ENCODE results near the gene CLC.

CLC gene

DNA sequence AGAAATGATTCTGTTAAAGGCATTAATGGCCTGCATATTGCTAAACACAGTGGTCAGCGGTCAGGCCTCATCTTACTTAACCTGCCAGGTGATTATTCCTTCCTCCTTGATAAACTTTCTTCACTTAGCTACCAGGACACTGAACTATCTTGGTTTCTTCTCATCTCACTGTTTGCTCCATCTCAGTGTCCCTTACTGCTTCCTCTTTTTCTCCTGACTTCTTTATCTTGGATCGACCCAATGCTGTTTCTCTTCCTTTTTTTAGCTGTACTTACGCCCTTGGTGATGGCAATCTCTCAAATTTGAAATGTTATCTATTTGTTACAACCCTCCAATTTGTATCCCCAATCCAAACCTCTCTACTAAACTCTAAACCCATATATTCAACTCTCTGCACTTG lies 7.8 kb upstream of the CLC start:
- H3K36me3 ChIP-seq (ENCODE audit: insufficient read depth, insufficient read length, low read length): no peaks in the 10 kb centered on the region
- H3K27me3 ChIP-seq (ENCODE audit: insufficient read depth, insufficient read length): no peaks in the 10 kb centered on the region

DNA sequence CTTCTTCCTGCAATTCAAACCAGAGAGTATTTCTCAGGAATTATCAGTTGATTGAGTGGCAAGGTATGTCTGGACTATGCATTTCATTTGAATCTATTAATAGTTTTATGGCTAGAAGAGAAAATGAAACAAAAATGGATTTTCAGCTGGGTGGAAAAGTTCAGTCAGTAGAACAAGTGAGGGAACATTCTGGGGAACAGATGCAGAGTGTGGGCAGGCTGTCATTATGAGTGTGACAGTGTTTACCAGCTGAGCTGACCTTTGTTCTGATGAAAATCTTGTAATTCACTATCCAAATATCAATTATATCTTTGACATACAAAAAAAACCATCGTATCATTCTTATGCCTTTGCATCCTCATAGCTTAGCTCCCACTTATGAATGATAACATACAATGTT lies 2.6 kb upstream of the CLC start:
- Histone ChIP-seq H3K36me3 (ENCODE audit: insufficient read depth, insufficient read length, low read length) (no peaks in the 10 kb centered on the region), H3K9ac (ENCODE audit: insufficient read length, low read depth) (no peak overlapping the region), H3K27me3 (ENCODE audit: insufficient read depth, insufficient read length) (no peaks in the 10 kb centered on the region), H3K4me3 (ENCODE audit: insufficient read length, low read depth) (no peak overlapping the region), H3K9me3 (ENCODE audit: insufficient read depth, low read length) (no peaks in the 10 kb centered on the region), H3K4me1 (ENCODE audit: insufficient read depth, insufficient read length) (no peaks in the 10 kb centered on the region)
- TF ChIP-seq ZNF274 (IDR thresholded peaks at IDR 0.05; ENCODE audit: low read depth, low read length) (no peak), SUZ12 (IDR thresholded peaks at IDR 0.05; ENCODE audit: extremely low read depth, insufficient read depth, insufficient read length) (no peak), YY1 (IDR thresholded peaks at IDR 0.05; ENCODE audit: insufficient read depth, insufficient read length) (no peak)
- DNase-seq (ENCODE audit: low read depth, low spot score): no peak

More for the DNA sequence above, 7.8 kb upstream of the CLC start:
- no peak overlapping the region for H3K9ac ChIP-seq (ENCODE audit: insufficient read length, low read depth)
- no peaks in the 10 kb centered on the region for H3K4me1 ChIP-seq (ENCODE audit: insufficient read depth, insufficient read length)
- no peak for DNase-seq (ENCODE audit: low read depth, low spot score)
- H3K9me3 ChIP-seq (ENCODE audit: insufficient read depth, low read length): no peaks in the 10 kb centered on the region
- TF ChIP-seq SUZ12 (IDR thresholded peaks at IDR 0.05; ENCODE audit: extremely low read depth, insufficient read depth, insufficient read length) (no peak), ZNF274 (IDR thresholded peaks at IDR 0.05; ENCODE audit: low read depth, low read length) (no peak), YY1 (IDR thresholded peaks at IDR 0.05; ENCODE audit: insufficient read depth, insufficient read length) (no peak)
- no peak overlapping the region for H3K4me3 ChIP-seq (ENCODE audit: insufficient read length, low read depth)

DNA sequence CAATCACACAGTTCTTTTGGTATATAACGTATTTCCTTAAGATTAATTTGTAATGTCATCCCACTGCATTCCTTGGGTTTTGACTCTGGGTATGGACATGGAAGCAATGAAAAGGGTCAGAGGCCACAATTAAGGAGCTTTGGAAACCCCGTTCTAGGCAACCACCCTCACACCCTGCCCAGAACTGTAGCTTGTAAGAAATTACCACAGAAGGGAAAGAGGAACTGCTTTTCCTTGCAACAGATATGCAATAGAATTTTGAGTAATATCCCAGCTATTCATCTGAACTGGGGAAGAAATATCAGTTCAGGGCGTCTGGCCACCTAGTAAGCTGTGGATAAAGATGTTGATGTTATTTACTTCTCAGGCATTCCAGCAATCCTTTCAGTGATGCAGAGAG lies 985 bp upstream of the CLC start:
- Histone ChIP-seq H3K4me1 (ENCODE audit: insufficient read depth, insufficient read length) (no peaks in the 10 kb centered on the region), H3K9ac (ENCODE audit: insufficient read length, low read depth) (no peak overlapping the region), H3K36me3 (ENCODE audit: insufficient read depth, insufficient read length, low read length) (no peaks in the 10 kb centered on the region), H3K9me3 (ENCODE audit: insufficient read depth, low read length) (no peaks in the 10 kb centered on the region), H3K27me3 (ENCODE audit: insufficient read depth, insufficient read length) (no peaks in the 10 kb centered on the region), H3K4me3 (ENCODE audit: insufficient read length, low read depth) (no peak overlapping the region)
- TF ChIP-seq SUZ12 (IDR thresholded peaks at IDR 0.05; ENCODE audit: extremely low read depth, insufficient read depth, insufficient read length) (no peak), ZNF274 (IDR thresholded peaks at IDR 0.05; ENCODE audit: low read depth, low read length) (no peak), YY1 (IDR thresholded peaks at IDR 0.05; ENCODE audit: insufficient read depth, insufficient read length) (no peak)
- DNase-seq (ENCODE audit: low read depth, low spot score): no peak

DNA sequence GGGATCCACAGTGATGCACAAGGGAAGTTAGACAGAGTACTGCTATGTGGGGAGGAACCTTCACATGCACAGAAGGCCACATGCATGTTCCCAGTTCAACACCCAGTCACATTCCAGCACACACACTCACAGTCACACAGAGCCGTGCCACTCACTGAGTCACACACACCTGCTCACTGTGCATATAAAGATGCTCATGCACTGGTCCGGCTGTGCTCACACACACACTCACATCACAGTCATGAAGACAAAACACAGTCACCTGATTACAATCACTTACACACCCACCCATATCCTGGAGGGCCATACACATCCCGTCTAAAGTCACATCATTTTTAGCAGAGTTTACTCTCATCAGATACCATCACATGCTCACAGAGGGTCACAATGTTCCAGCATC lies 478 bp downstream of the CLC start:
- Histone ChIP-seq H3K4me1 (ENCODE audit: insufficient read depth, insufficient read length) (no peaks in the 10 kb centered on the region), H3K36me3 (ENCODE audit: insufficient read depth, insufficient read length, low read length) (no peaks in the 10 kb centered on the region), H3K9me3 (ENCODE audit: insufficient read depth, low read length) (no peaks in the 10 kb centered on the region), H3K4me3 (ENCODE audit: insufficient read length, low read depth) (no peak overlapping the region), H3K9ac (ENCODE audit: insufficient read length, low read depth) (no peak overlapping the region), H3K27me3 (ENCODE audit: insufficient read depth, insufficient read length) (no peaks in the 10 kb centered on the region)
- no peak for TF ChIP-seq ZNF274 (IDR thresholded peaks at IDR 0.05; ENCODE audit: low read depth, low read length)
- no peak for DNase-seq (ENCODE audit: low read depth, low spot score)

DNA sequence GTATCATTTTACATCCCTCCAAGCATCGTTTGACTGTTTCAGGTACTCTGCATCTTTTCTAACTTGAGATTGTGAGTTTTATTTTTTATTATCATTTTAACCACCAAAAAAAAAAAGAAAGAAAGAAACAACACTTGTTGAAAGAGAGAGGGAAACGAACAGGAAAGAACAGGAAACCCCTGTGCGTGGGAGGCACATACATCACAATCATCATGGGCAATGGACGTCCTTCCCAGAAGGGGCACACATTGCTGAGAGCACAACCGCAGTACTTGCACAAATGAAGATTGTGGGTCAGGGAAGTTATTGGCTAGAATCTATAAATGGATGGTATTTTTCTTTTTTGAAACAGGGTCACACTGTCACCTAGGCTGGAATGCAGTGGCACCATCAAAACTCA lies 1.7 kb downstream of the CLC start:
- H3K9ac ChIP-seq (ENCODE audit: insufficient read length, low read depth): no peak overlapping the region
- TF ChIP-seq YY1 (IDR thresholded peaks at IDR 0.05; ENCODE audit: insufficient read depth, insufficient read length) (no peak), SUZ12 (IDR thresholded peaks at IDR 0.05; ENCODE audit: extremely low read depth, insufficient read depth, insufficient read length) (no peak), ZNF274 (IDR thresholded peaks at IDR 0.05; ENCODE audit: low read depth, low read length) (no peak)
- H3K36me3 ChIP-seq (ENCODE audit: insufficient read depth, insufficient read length, low read length): no peaks in the 10 kb centered on the region
- H3K4me3 ChIP-seq (ENCODE audit: insufficient read length, low read depth): no peak overlapping the region
- H3K27me3 ChIP-seq (ENCODE audit: insufficient read depth, insufficient read length): no peaks in the 10 kb centered on the region
- no peaks in the 10 kb centered on the region for H3K9me3 ChIP-seq (ENCODE audit: insufficient read depth, low read length)
- no peaks in the 10 kb centered on the region for H3K4me1 ChIP-seq (ENCODE audit: insufficient read depth, insufficient read length)
- DNase-seq (ENCODE audit: low read depth, low spot score): no peak

DNA sequence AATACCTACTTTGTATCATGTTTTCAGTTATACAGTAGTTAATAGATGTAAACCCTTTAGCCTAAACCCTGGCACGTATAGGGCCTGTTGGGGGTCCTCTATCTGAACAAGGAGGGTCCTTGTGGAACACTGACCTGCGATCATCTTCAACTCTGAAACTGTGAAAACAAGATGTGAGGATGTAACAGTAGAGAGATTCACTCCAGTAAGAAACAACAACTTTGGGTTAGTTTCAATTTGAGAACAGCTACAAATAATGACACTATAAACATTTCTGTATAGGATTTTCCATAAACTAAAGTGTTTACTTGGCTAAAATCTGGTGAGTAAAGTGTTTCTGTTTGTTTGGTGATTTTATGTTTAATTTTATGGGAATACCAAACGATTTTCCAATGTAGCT lies 2.1 kb downstream of the CLC start:
- Histone ChIP-seq H3K4me1 (ENCODE audit: insufficient read depth, insufficient read length) (no peaks in the 10 kb centered on the region), H3K36me3 (ENCODE audit: insufficient read depth, insufficient read length, low read length) (no peaks in the 10 kb centered on the region), H3K27me3 (ENCODE audit: insufficient read depth, insufficient read length) (no peaks in the 10 kb centered on the region), H3K9ac (ENCODE audit: insufficient read length, low read depth) (no peak overlapping the region), H3K4me3 (ENCODE audit: insufficient read length, low read depth) (no peak overlapping the region), H3K9me3 (ENCODE audit: insufficient read depth, low read length) (no peaks in the 10 kb centered on the region)
- TF ChIP-seq SUZ12 (IDR thresholded peaks at IDR 0.05; ENCODE audit: extremely low read depth, insufficient read depth, insufficient read length) (no peak), YY1 (IDR thresholded peaks at IDR 0.05; ENCODE audit: insufficient read depth, insufficient read length) (no peak), ZNF274 (IDR thresholded peaks at IDR 0.05; ENCODE audit: low read depth, low read length) (no peak)
- DNase-seq (ENCODE audit: low read depth, low spot score): no peak

DNA sequence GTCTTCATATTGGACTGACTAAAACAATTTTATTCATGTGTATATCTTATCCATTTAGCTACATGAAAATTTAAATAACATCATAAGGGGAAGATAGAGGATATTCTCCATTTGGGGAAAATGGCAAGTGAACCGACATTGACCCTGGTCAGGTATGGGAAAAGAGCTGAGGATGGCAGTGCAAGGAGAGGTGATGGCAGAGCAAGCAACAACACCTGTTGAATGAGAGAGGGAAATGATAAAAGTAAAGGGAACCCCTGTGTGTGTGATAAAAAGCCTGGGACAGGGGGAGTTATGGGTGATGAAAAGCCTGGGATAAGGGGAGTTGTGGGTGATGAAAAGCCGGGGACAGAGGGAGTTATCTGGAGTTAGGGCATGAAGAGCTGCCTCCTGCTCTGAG lies 4.0 kb downstream of the CLC start:
- Histone ChIP-seq H3K4me3 (ENCODE audit: insufficient read length, low read depth) (no peak overlapping the region), H3K27me3 (ENCODE audit: insufficient read depth, insufficient read length) (no peaks in the 10 kb centered on the region), H3K36me3 (ENCODE audit: insufficient read depth, insufficient read length, low read length) (no peaks in the 10 kb centered on the region), H3K4me1 (ENCODE audit: insufficient read depth, insufficient read length) (no peaks in the 10 kb centered on the region), H3K9ac (ENCODE audit: insufficient read length, low read depth) (no peak overlapping the region), H3K9me3 (ENCODE audit: insufficient read depth, low read length) (no peaks in the 10 kb centered on the region)
- TF ChIP-seq SUZ12 (IDR thresholded peaks at IDR 0.05; ENCODE audit: extremely low read depth, insufficient read depth, insufficient read length) (no peak), ZNF274 (IDR thresholded peaks at IDR 0.05; ENCODE audit: low read depth, low read length) (no peak), YY1 (IDR thresholded peaks at IDR 0.05; ENCODE audit: insufficient read depth, insufficient read length) (no peak)
- no peak for DNase-seq (ENCODE audit: low read depth, low spot score)

DNA sequence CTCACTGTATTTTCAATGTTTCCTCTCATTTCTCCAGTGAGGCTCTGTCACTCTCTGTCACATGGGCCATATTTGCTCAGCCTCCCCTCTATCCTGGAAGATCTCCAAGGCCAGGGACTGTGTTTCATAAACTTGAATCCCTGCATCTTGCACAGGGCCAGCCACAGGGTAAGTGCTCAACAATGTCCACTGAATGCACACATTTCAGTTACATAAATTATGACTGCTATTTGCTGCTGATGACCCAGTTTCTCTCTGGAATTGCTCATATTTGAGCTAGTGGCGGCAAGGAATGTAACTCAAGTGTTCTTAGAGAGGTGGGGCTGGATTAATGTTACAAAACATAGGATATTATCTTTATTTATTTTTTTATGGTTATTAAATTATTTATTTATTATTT lies 6.1 kb downstream of the CLC start:
- H3K27me3 ChIP-seq (ENCODE audit: insufficient read depth, insufficient read length): no peaks in the 10 kb centered on the region
- no peak overlapping the region for H3K4me3 ChIP-seq (ENCODE audit: insufficient read length, low read depth)
- H3K9ac ChIP-seq (ENCODE audit: insufficient read length, low read depth): no peak overlapping the region
- no peaks in the 10 kb centered on the region for H3K36me3 ChIP-seq (ENCODE audit: insufficient read depth, insufficient read length, low read length)
- no peaks in the 10 kb centered on the region for H3K9me3 ChIP-seq (ENCODE audit: insufficient read depth, low read length)
- no peak for DNase-seq (ENCODE audit: low read depth, low spot score)
- H3K4me1 ChIP-seq (ENCODE audit: insufficient read depth, insufficient read length): no peaks in the 10 kb centered on the region
- TF ChIP-seq SUZ12 (IDR thresholded peaks at IDR 0.05; ENCODE audit: extremely low read depth, insufficient read depth, insufficient read length) (no peak), ZNF274 (IDR thresholded peaks at IDR 0.05; ENCODE audit: low read depth, low read length) (no peak), YY1 (IDR thresholded peaks at IDR 0.05; ENCODE audit: insufficient read depth, insufficient read length) (no peak)

Data from NT2/D1 (cell line).